Measurements from ENCODE around the gene RITA1. TPM values are rescaled to one million over a fixed set of nuclear protein-coding genes. Genes with fewer than 3 reads are reported as not detected.
"Not testable (repeated sequence)": the region's sequence is repeated elsewhere in the genome, so short reads cannot be mapped to it uniquely, and the experiment has no call there.

Gene RITA1
- total and polyA plus RNA-seq, 9 donors = 9.3 to 12.7 (median 10.0) TPM

- DNase-seq = no peak
- H3K36me3 ChIP-seq (ENCODE audit: control insufficient read depth, insufficient read depth, low read length) = no peaks in the 10 kb centered on the region
- no peak overlapping the region for H3K27ac ChIP-seq (ENCODE audit: low read length)
- H3K4me1 ChIP-seq (ENCODE audit: control insufficient read depth, insufficient read depth, low read length) = peaks cover 5% of the 10 kb centered on the region
- no peaks in the 10 kb centered on the region for H3K9me3 ChIP-seq (replicated peaks; ENCODE audit: control insufficient read depth, low read depth, low read length)
- 51% methylated on average over 8 of the region's 12 CpGs for WGBS (ENCODE audit: insufficient coverage)
- H3K4me3 ChIP-seq (ENCODE audit: low read length) = no peak overlapping the region
- H3K27me3 ChIP-seq (ENCODE audit: control insufficient read depth, insufficient read depth, low read length) = no peaks in the 10 kb centered on the region
These were observed 14.7 kb downstream of the RITA1 start for GRCh38 chr12:113200021-113200797.

DNA sequence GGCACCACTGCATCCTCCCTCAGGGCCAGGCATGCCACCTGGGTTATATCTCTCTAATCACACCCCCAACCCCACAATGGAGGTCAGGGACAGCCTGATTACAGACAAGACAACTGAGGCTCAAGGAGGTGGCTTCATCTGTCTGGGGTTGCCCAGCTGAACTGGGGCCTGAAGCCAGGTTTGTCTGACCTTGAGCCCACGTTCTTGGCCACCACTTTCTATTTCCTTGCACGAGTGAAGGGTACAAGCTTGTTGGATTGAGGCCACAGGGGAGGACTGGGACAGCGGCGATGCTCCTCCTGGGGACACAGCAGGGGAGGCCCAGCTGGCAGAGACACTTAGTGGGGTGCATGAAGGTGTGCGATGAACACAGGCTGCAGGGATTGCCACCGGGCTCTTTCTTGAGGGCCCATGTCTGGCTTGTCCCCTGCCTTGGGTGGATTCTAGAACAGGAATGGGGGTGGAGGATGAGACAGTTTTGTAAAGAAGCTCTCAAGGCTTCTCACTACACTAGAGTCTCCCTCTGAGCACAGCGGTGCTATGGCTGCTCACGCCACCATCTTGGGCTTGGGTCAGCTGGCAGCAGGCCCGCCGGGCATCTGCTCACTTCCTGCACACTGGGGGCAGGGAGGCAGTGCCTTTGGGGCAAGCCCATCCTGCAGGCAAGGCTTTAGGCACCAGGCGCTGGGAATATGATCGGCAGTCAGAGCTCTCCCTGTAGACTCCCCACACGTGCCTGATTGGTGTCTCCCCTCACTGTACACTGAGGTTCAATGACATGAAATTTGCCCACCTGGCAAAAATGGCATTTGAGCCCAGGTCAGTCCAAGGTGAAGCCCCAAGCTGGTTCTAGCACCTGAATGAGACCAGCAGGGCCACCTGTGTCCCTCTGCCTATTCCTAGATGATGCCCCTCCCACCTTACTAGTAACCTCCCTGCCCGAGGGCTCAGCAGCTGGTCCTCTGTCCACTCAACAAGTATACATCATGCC is 16.0 kb downstream of the RITA1 start:
- Histone ChIP-seq H3K9me3 (replicated peaks; ENCODE audit: control insufficient read depth, low read depth, low read length) (no peaks in the 10 kb centered on the region), H3K4me3 (ENCODE audit: low read length) (no peak overlapping the region), H3K36me3 (ENCODE audit: control insufficient read depth, insufficient read depth, low read length) (no peaks in the 10 kb centered on the region), H3K27ac (ENCODE audit: low read length) (no peak overlapping the region), H3K4me1 (ENCODE audit: control insufficient read depth, insufficient read depth, low read length) (peaks cover 5% of the 10 kb centered on the region), H3K27me3 (ENCODE audit: control insufficient read depth, insufficient read depth, low read length) (no peaks in the 10 kb centered on the region)
- WGBS (ENCODE audit: insufficient coverage) = 69% methylated on average over 12 of the region's 14 CpGs
- DNase-seq = no peak

DNA sequence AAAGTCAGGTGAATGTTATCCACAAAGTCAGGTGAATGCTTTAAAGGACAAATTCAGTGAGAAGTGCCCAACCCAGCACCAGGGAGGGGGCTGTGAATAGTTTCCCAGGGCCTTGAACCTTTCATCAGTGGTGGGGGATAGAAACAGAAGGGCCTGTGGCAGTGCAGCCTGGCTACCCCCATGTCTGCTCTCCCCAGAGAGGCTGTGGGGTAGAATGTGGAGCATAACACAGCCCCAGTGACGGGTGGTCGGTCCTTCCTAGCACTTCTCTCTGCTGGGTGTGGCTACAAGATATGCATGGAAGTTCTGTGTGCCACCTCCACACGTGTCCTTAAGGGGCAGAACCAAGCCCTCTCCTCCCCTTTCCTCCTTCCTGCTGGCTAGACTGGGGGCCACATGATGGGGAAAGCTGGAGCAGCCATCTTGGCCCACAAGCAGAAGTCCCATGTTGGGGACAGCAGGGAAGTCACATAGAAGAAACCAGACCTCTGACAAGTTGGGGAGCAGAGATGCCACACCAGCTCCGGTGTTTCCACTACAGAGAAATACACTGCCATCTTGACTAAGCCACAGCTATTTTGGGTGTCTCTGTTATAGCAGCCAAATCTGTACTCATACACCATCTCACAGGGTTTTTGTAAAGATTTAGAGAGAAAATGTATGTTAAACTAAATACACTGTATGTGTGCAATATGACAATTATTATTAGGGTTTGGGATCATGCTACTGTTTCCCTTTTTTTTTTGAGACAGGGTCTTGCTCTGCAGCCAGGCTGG is 17.0 kb downstream of the RITA1 start:
- no peak overlapping the region for H3K27ac ChIP-seq (ENCODE audit: low read length)
- H3K4me3 ChIP-seq (ENCODE audit: low read length) = no peak overlapping the region
- H3K36me3 ChIP-seq (ENCODE audit: control insufficient read depth, insufficient read depth, low read length) = no peaks in the 10 kb centered on the region
- no CpG with 5 or more reads among the region's 4 CpGs for WGBS (ENCODE audit: insufficient coverage)
- H3K4me1 ChIP-seq (ENCODE audit: control insufficient read depth, insufficient read depth, low read length) = no peaks in the 10 kb centered on the region
- no peaks in the 10 kb centered on the region for H3K9me3 ChIP-seq (replicated peaks; ENCODE audit: control insufficient read depth, low read depth, low read length)
- H3K27me3 ChIP-seq (ENCODE audit: control insufficient read depth, insufficient read depth, low read length) = no peaks in the 10 kb centered on the region
- no peak for DNase-seq

DNA sequence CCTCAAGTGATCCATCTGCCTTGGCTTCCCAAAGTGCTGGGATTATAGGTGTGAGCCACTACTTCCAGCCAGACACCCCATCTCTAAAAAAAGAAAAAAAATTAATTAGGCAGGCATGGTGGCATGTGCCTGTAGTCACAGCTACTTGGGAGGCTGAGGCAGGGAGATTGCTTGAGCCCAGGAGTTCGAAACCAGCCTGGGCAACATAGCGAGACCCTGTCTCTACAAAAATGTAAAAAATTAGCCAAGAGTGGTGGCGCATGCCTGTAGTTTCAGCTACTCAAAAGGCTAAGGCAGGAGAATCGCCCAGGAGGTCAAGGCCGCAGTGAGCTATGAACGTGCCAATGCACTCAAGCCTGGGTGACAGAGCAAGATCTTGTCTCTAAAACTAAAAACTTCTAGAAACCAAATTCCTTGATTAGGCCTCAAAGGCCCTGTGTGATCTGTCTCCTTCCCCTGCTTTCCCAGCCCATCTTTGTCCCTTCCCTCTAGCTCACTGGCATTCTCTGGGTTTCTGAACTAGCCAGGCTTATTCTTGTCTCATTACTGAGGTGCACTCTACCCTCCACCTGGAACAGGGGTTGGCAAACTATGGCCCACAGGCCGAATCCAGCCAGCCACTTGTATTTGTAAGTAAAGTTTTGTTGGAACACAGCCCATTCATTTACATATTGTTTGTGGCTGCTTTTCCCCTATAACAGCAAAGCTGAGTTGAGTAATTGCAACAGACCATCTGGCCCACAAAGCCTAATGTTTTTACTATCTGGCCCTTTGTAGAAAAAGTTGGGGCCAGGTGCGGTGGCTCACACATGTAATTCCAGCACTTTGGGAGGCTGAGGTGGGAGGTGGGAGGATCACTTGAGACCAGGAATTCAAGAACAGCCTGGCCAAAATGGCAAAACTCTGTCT is 18.6 kb downstream of the RITA1 start:
- Histone ChIP-seq H3K27ac (ENCODE audit: low read length) (no peak overlapping the region), H3K27me3 (ENCODE audit: control insufficient read depth, insufficient read depth, low read length) (no peaks in the 10 kb centered on the region), H3K9me3 (replicated peaks; ENCODE audit: control insufficient read depth, low read depth, low read length) (no peaks in the 10 kb centered on the region), H3K36me3 (ENCODE audit: control insufficient read depth, insufficient read depth, low read length) (no peaks in the 10 kb centered on the region), H3K4me3 (ENCODE audit: low read length) (no peak overlapping the region), H3K4me1 (ENCODE audit: control insufficient read depth, insufficient read depth, low read length) (peaks cover 9% of the 10 kb centered on the region)
- no peak for DNase-seq
- 94% methylated on average over 6 of the region's 8 CpGs for WGBS (ENCODE audit: insufficient coverage)

GRCh38 chr12:113204804-113205203 is 19.3 kb downstream of the RITA1 start:
- Histone ChIP-seq H3K4me1 (ENCODE audit: control insufficient read depth, insufficient read depth, low read length) (peaks cover 9% of the 10 kb centered on the region), H3K4me3 (ENCODE audit: low read length) (no peak overlapping the region), H3K27ac (ENCODE audit: low read length) (no peak overlapping the region), H3K9me3 (replicated peaks; ENCODE audit: control insufficient read depth, low read depth, low read length) (no peaks in the 10 kb centered on the region), H3K27me3 (ENCODE audit: control insufficient read depth, insufficient read depth, low read length) (no peaks in the 10 kb centered on the region), H3K36me3 (ENCODE audit: control insufficient read depth, insufficient read depth, low read length) (no peaks in the 10 kb centered on the region)
- DNase-seq = no peak
- WGBS (ENCODE audit: insufficient coverage) = 83% methylated on average over 2 of the region's 3 CpGs

DNA sequence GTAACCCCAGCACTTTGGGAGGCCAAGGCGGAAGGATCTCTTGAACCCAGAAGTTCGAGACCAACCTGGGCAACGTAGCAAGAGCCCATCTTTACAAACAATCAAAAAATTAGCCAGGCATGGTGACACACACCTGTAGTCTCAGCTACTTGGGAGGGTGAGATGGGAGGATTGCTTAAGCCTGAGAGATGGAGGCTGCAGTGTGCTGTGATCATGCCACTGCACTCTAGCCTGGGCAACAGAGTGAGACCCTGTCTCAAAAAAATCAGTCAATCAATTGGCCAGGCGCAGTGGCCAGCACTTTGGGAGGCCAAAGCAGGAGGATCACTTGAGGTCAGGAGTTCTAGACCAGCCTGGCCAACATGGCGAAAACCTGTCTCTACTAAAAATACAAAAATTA is 21.3 kb downstream of the RITA1 start:
- not testable (repeated sequence) for H3K27me3 ChIP-seq (ENCODE audit: control insufficient read depth, insufficient read depth, low read length); H3K9me3 ChIP-seq (replicated peaks; ENCODE audit: control insufficient read depth, low read depth, low read length); H3K4me3 ChIP-seq (ENCODE audit: low read length); H3K4me1 ChIP-seq (ENCODE audit: control insufficient read depth, insufficient read depth, low read length); DNase-seq; H3K36me3 ChIP-seq (ENCODE audit: control insufficient read depth, insufficient read depth, low read length); H3K27ac ChIP-seq (ENCODE audit: low read length)
- WGBS (ENCODE audit: insufficient coverage) = 100% methylated on average over 1 of the region's 5 CpGs

DNA sequence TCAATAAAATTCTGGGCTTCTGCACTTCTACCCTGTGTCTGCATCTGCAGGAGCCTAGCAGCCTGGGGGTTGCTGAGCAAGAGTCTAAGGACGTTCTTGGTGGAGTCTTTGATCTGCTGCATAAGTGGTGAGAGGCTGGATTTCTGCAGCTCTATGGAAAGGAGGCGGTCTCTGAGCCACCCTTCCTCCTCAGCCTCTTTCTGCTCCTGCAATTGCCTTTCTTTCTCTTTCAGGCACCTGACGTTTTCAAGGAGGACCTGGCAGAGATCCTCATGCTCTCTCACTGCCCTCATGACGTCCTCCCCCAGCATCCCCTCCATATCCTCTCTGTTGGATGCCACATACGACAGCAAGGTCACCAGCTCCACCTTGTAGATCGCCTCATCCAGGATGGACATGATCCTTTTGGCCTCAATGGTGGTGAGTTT is 22.1 kb downstream of the RITA1 start:
- Histone ChIP-seq H3K4me3 (ENCODE audit: low read length) (no peak overlapping the region), H3K36me3 (ENCODE audit: control insufficient read depth, insufficient read depth, low read length) (no peaks in the 10 kb centered on the region), H3K27me3 (ENCODE audit: control insufficient read depth, insufficient read depth, low read length) (no peaks in the 10 kb centered on the region), H3K27ac (ENCODE audit: low read length) (no peak overlapping the region), H3K9me3 (replicated peaks; ENCODE audit: control insufficient read depth, low read depth, low read length) (no peaks in the 10 kb centered on the region), H3K4me1 (ENCODE audit: control insufficient read depth, insufficient read depth, low read length) (peaks cover 9% of the 10 kb centered on the region)
- DNase-seq = no peak
- 59% methylated on average over 4 of the region's 6 CpGs for WGBS (ENCODE audit: insufficient coverage)

- Histone ChIP-seq H3K27me3 (ENCODE audit: control insufficient read depth, insufficient read depth, low read length) (no peaks in the 10 kb centered on the region), H3K36me3 (ENCODE audit: control insufficient read depth, insufficient read depth, low read length) (no peaks in the 10 kb centered on the region), H3K9me3 (replicated peaks; ENCODE audit: control insufficient read depth, low read depth, low read length) (no peaks in the 10 kb centered on the region), H3K4me1 (ENCODE audit: control insufficient read depth, insufficient read depth, low read length) (peaks cover 9% of the 10 kb centered on the region), H3K4me3 (ENCODE audit: low read length) (no peak overlapping the region), H3K27ac (ENCODE audit: low read length) (peak overlapping the region; percentile 51)
- peak; percentile 81 for DNase-seq
- 60% methylated on average over 7 of the region's 10 CpGs for WGBS (ENCODE audit: insufficient coverage)
These were observed 22.8 kb downstream of the RITA1 start for GRCh38 chr12:113208041-113208934.

Data from muscle of leg (tissue), 11 donors.